Activated CD4-positive, alpha-beta T cell treated with anti-CD3 and anti-CD28 coated beads, Interleukin-2, amount 50 U/mL, for 1 hour (primary cell): ENCODE results near the gene SPECC1L.
"Not testable (repeated sequence)": the region's sequence is repeated elsewhere in the genome, so short reads cannot be mapped to it uniquely, and the experiment has no call there.

ENCODE experiments used
- DNase-seq: peaks from one replicate; pipeline ENCODE4 v3.0.0-alpha.2; 2020

Gene SPECC1L, protein sequence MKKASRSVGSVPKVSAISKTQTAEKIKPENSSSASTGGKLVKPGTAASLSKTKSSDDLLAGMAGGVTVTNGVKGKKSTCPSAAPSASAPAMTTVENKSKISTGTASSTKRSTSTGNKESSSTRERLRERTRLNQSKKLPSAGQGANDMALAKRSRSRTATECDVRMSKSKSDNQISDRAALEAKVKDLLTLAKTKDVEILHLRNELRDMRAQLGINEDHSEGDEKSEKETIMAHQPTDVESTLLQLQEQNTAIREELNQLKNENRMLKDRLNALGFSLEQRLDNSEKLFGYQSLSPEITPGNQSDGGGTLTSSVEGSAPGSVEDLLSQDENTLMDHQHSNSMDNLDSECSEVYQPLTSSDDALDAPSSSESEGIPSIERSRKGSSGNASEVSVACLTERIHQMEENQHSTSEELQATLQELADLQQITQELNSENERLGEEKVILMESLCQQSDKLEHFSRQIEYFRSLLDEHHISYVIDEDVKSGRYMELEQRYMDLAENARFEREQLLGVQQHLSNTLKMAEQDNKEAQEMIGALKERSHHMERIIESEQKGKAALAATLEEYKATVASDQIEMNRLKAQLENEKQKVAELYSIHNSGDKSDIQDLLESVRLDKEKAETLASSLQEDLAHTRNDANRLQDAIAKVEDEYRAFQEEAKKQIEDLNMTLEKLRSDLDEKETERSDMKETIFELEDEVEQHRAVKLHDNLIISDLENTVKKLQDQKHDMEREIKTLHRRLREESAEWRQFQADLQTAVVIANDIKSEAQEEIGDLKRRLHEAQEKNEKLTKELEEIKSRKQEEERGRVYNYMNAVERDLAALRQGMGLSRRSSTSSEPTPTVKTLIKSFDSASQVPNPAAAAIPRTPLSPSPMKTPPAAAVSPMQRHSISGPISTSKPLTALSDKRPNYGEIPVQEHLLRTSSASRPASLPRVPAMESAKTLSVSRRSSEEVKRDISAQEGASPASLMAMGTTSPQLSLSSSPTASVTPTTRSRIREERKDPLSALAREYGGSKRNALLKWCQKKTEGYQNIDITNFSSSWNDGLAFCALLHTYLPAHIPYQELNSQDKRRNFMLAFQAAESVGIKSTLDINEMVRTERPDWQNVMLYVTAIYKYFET

DNA sequence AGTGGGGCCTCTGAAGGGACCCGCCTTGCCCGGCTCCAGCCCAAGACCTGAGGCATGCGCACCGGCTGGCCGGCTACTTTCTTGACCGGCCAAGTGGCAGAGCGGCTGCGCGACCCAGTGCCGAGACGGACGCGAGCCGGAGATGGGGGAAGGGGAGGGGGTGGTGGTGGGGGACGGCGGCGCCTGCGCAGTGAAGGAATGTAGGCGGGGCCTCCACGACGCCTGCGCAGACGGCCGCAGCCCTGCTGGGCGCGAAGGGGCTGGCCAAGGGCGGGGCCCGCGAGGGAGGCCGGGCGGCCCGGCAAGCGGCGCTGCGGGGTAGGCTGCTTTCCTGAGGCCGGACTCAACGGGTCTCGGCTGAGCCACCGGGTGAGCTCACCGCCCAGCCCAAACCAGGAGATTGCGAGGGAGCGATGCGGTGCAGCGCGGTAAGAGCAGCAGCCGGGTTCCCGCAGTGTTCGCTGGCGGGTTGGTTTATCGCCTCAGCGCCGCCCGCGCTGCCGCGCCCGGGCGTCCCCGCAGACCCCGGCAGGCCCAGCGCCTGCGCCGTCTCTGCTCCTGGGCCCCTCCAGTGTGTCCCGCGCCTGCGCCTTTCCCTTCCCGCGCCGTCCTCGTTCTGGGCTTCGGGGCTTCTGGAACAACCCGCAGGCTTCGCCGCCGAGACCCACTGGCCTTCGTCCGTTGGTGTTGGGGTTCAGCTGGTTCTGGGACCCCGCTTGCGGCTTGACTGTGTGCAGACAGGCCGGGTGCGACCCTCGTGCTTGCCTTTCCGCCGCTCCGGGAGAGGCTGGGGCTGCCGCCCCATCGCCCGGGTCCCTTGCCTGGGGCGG is at the start of gene SPECC1L:
Gene SPECC1L (plus strand): TSS at position 276 of the 830 bp plus-strand sequence. CDS start 31,401 bp downstream, outside the sequence.
- peak; percentile 89 for DNase-seq

GRCh38 chr22:24224468-24224867 is 46.2 kb upstream of the SPECC1L start:
- no peak for DNase-seq

DNA sequence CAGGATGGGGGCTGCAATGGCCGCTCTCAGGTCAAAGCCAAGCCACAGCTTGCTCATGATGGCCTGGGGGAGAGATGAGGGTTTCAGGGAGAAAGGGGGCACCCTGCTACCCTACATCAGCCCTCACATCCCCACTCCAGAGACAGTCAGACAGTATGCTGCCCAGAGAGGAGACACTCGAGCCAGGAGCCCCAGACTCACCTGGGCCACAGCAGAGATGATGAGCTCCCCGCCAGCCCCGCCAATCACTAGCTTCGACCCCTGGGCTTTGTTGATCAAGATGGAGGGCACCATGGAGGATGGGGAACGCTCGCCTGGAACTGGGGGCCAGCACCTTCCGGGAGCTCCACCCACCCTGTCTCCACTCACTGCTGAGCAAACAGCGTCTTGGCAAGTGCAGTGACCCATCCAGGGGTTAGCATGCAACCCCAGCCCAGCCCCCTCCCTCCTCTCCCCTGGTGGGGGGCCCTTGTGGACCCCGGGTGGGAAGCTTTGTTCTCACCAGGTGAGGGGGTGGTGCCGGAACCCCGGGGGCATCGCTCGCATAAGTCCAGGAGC is 45.5 kb upstream of the SPECC1L start:
- DNase-seq = no peak

- DNase-seq = no peak
Measured at GRCh38 chr22:24225951-24226350, 44.7 kb upstream of the SPECC1L start.

- DNase-seq = peak; percentile 62
Measured at GRCh38 chr22:24230911-24231656, 39.5 kb upstream of the SPECC1L start.

- DNase-seq = no peak
Measured at GRCh38 chr22:24231706-24232105, 38.9 kb upstream of the SPECC1L start.

DNA sequence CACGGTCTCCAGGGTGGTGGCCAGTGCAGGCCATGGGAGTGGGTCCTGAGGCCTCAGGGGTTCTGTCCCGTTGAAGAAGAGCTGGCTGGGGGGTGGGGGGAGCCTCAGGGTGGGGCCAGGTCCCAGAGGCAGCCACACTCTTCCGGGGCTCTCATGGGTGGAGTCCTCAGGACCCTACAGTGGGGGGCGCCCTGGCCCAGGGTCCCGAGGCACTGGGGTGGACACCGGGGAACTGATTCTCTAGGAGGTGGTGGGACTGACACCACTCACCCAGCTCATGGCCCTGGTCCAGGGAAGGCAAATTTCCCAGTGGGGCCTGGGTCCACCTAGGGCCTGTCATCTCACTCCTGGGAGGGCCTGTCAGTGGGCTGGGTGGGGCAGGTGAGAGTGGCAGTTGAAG is 38.5 kb upstream of the SPECC1L start:
- DNase-seq = no peak

- no peak for DNase-seq
Measured at GRCh38 chr22:24232725-24233124, 37.9 kb upstream of the SPECC1L start.

DNA sequence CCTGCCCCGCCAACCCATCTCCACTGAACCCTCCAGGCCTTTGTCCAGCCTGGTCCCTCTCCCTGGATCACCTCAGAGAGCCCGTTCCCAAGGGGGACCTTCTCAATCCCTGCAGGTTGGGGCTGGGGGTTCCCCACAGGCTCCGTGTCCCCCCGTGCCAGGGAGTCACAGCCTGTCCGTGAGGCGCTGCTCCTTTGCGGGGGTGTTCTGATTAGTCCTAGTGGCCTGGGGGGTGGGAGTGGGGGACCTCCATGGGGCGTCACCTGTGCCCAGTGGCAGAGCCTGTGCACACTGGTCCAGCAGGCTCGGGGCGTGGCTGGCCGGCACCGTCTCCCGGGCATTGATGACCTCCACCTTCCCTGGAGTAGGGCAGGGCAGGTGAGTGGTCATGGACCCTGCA is 37.4 kb upstream of the SPECC1L start:
- no peak for DNase-seq

GRCh38 chr22:24233816-24234215 is 36.8 kb upstream of the SPECC1L start:
- DNase-seq = no peak

- no peak for DNase-seq
Measured at GRCh38 chr22:24235315-24235714, 35.3 kb upstream of the SPECC1L start.

DNA sequence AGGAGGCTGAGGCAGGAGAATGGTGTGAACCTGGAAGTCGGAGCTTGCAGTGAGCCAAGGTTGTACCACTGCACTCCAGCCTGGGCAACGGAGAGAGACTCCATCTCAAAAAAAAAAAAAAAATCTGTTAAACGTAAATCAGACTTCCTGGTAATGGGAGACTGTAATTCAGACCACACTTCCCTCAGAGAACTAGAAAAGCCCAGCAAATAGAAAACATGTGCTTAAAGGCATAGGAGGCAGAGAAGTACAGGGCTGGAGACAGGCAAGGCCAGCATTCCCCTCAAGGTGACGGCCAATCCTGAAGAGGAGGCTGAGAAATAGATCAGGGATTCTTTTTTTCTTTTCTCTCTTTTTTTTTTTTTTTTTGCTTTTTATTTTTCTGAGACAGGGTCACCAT is 34.0 kb upstream of the SPECC1L start:
- no peak for DNase-seq

- not testable (repeated sequence) for DNase-seq
Measured at GRCh38 chr22:24238101-24238694, 32.4 kb upstream of the SPECC1L start.

DNA sequence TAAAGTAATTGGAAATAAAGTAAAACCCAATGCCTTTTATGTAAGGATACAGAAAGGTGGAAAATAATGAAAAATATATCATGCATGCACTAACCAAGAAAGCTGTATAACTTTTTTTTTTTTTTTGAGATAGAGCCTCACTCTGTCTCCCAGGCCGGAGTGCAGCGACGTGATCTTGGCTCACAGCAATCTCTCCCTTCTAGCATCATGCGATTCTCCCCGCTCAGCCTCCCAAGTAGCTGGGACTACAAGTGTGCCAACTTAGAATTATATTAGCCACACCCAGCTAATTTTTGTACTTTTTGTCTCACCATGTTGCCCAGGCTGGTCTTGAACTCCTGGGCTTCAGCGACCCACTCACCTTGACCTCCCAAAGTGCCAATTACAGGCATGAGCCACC is 30.2 kb upstream of the SPECC1L start:
- no peak for DNase-seq

DNA sequence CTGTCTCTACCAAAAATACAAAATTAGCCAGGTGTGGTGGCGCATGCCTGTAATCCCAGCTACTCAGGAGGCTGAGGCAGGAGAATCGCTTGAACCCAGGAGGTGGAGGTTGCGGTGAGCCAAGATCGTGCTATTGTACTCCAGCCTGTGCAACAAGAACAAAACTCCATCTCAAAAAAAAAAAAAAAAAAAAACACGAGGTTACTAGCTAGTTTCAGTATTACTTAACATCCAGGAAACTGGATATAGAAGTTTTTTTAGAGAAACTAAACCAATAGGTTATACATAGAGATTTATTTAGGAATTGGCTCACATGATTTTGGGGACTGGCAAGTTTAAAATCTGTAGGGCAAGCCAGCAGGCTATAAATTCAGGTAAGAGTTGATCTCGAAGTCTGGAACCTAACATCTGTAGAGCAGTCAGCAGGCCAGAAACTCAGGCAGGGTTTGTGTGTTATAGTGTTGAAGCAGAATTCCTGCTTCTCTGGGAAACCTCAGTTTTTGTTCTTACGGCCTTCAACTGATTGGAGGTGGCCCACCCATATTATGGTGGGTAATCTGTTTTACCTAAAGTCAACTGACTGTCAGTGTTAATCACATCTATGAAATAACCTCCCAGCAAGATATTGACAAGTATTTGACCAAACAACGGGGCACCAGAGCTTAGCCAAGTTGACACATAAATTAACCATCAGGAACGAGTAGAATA is 29.5 kb upstream of the SPECC1L start:
- not testable (repeated sequence) for DNase-seq

GRCh38 chr22:24243417-24243816 is 27.2 kb upstream of the SPECC1L start:
- not testable (repeated sequence) for DNase-seq

GRCh38 chr22:24244144-24244787 is 26.4 kb upstream of the SPECC1L start:
- DNase-seq = no peak

GRCh38 chr22:24245030-24245431 is 25.6 kb upstream of the SPECC1L start, which contains the start of gene GGT5:
Gene GGT5, minus strand, starts transcription at chr22:24245082. Its CDS starts 357 bp downstream, at chr22:24244725.
- not testable (repeated sequence) for DNase-seq
